Transverse colon (tissue), 3 donors: Measurements from ENCODE around the gene MRPL55.

Experiments
- CTCF ChIP-seq, 5 experiments: fragments of 200-600 bp in 3 of 5; fragments of 450-650 bp in 2 of 5; sonication (generic) in 3 of 5; IDR thresholded peaks; 1 replicate in 2 of 5; 2 replicates in 3 of 5; pipeline ENCODE4 v1.5.1; 2016 to 2017; ENCODE audit warnings: antibody characterized with exemption in 5 of 5, inconsistent platforms in 3 of 5, mild to moderate bottlenecking in 2 of 5, moderate library complexity in 1 of 5
- POLR2A ChIP-seq: fragments of 450-650 bp; IDR thresholded peaks from one replicate; pipeline ENCODE4 v1.6.1; 2016; ENCODE audit warnings: antibody characterized with exemption, mild to moderate bottlenecking, moderate library complexity

GRCh38 chr1:228105270-228105995 is 3.7 kb downstream of the MRPL55 start:
- TF ChIP-seq CTCF (IDR thresholded peaks at IDR 0.05) (no peak), POLR2A (no peak)
